Skeletal muscle satellite cell (primary cell): ENCODE measurements around the gene TSC22D1.
"Not testable (repeated sequence)": the region's sequence is repeated elsewhere in the genome, so short reads cannot be mapped to it uniquely, and the experiment has no call there.

Source experiments
- H3K27me3 ChIP-seq: 2 replicates; pipeline ENCODE4 v1.7.0; 2013; ENCODE audit warnings: low read length; ENCODE audit not compliant: control insufficient read depth, insufficient read depth
- H3K36me3 ChIP-seq: 2 replicates; pipeline ENCODE4 v1.7.0; 2013; ENCODE audit warnings: mild to moderate bottlenecking, control low read depth, low read length; ENCODE audit not compliant: insufficient read depth
- H3K4me1 ChIP-seq: 2 replicates; pipeline ENCODE4 v1.7.0; 2013; ENCODE audit warnings: low read length; ENCODE audit not compliant: control insufficient read depth, insufficient read depth
- H3K4me2 ChIP-seq: 2 replicates; pipeline ENCODE4 v1.7.0; 2013; ENCODE audit warnings: mild to moderate bottlenecking, low read length
- H3K4me3 ChIP-seq: 2 replicates; pipeline ENCODE4 v1.7.0; 2013; ENCODE audit warnings: low read length
- H3K9ac ChIP-seq: 2 replicates; pipeline ENCODE4 v1.7.0; 2013; ENCODE audit warnings: mild to moderate bottlenecking, low read depth, low read length, moderate library complexity
- H3K9me3 ChIP-seq: replicated peaks from 2 replicates; pipeline ENCODE4 v1.7.0; 2013; ENCODE audit warnings: mild to moderate bottlenecking, control low read depth, low read length

The TSC22D1 gene

GRCh38 chr13:44464471-44464870 is 111.7 kb downstream of the TSC22D1 start:
- H3K4me3 ChIP-seq, result no peak overlapping the region
- H3K4me1 ChIP-seq, result no peaks in the 10 kb centered on the region
- H3K9ac ChIP-seq, result no peak overlapping the region
- no peaks in the 10 kb centered on the region for H3K36me3 ChIP-seq
- H3K27me3 ChIP-seq, result no peaks in the 10 kb centered on the region
- H3K9me3 ChIP-seq, result no peaks in the 10 kb centered on the region
- H3K4me2 ChIP-seq, result no peak overlapping the region

DNA sequence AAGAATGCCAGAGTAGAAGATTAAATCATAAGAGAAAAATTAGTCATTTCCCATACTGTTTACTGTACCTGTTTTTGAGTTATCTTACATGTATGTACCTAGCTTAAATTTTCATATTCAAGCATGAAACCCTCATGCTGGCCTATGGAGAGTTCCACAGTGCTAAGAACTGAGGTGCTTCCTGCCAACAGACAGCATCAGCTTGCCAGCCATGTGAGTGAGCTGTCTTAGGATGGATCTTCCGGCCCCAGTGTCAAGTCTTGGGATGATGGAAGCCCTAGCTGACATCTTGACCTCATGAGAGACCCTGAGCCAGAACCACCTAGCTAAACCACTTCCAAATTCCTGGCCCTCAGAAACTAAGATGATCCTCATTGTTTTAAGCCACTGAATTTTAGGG is 112.4 kb downstream of the TSC22D1 start:
- H3K4me2 ChIP-seq, result no peak overlapping the region
- no peaks in the 10 kb centered on the region for H3K27me3 ChIP-seq
- H3K9ac ChIP-seq, result no peak overlapping the region
- no peaks in the 10 kb centered on the region for H3K36me3 ChIP-seq
- no peaks in the 10 kb centered on the region for H3K9me3 ChIP-seq
- H3K4me3 ChIP-seq, result no peak overlapping the region
- H3K4me1 ChIP-seq, result no peaks in the 10 kb centered on the region

GRCh38 chr13:44459674-44460073 is 116.5 kb downstream of the TSC22D1 start:
- Histone ChIP-seq H3K4me3 (no peak overlapping the region), H3K4me2 (no peak overlapping the region), H3K4me1 (no peaks in the 10 kb centered on the region), H3K9me3 (no peaks in the 10 kb centered on the region), H3K27me3 (no peaks in the 10 kb centered on the region), H3K36me3 (no peaks in the 10 kb centered on the region), H3K9ac (no peak overlapping the region)

DNA sequence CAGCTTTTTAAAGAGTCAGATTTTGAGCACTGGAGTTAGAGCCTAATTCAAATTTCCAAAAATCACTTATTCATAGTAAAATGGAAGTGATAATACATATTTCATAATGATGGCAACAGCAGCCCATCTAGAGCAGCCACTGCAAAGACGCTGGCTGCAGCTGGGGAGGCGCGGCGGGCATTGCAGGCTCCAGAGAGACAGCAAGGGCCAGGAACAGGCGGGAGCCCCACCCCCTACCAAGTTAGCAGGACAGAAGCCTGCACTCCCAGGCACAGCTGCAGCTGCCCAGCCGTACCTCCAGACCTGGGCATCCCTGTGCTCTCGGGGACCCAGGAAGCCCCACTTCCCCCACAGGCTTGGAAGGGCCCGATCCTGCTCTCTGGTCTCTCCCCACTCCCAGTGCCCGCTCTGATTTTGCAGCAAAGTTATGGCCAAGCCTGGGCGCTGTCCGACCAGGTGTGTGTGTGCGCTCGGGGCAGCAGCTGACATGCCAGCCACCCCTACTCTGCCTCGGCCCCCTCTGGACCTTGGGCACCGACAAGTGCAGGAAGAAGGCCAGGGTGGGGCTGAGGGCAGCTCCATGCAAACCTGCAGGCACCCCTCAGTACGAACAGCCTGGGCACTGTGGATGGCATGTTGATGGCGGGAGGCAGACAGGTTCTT is 117.7 kb downstream of the TSC22D1 start:
- Histone ChIP-seq H3K4me3 (no peak overlapping the region), H3K4me1 (no peaks in the 10 kb centered on the region), H3K9ac (no peak overlapping the region), H3K27me3 (no peaks in the 10 kb centered on the region), H3K9me3 (no peaks in the 10 kb centered on the region), H3K4me2 (no peak overlapping the region), H3K36me3 (no peaks in the 10 kb centered on the region)

GRCh38 chr13:44456212-44456611 is 119.9 kb downstream of the TSC22D1 start:
- not testable (repeated sequence) for H3K9me3 ChIP-seq, H3K36me3 ChIP-seq, H3K4me1 ChIP-seq, H3K27me3 ChIP-seq, H3K9ac ChIP-seq, H3K4me2 ChIP-seq, H3K4me3 ChIP-seq

GRCh38 chr13:44455769-44456168 is 120.4 kb downstream of the TSC22D1 start:
- peaks cover 10% of the 10 kb centered on the region for H3K4me1 ChIP-seq
- no peaks in the 10 kb centered on the region for H3K27me3 ChIP-seq

GRCh38 chr13:44453881-44454280 is 122.2 kb downstream of the TSC22D1 start:
- Histone ChIP-seq H3K4me3 (no peak overlapping the region), H3K27me3 (no peaks in the 10 kb centered on the region), H3K9ac (no peak overlapping the region), H3K4me2 (no peak overlapping the region), H3K4me1 (peaks cover 14% of the 10 kb centered on the region), H3K36me3 (no peaks in the 10 kb centered on the region), H3K9me3 (no peaks in the 10 kb centered on the region)

More at GRCh38 chr13:44455769-44456168, 120.4 kb downstream of the TSC22D1 start:
- H3K9ac ChIP-seq, result no peak overlapping the region
- no peaks in the 10 kb centered on the region for H3K36me3 ChIP-seq
- H3K4me2 ChIP-seq, result no peak overlapping the region
- no peak overlapping the region for H3K4me3 ChIP-seq
- no peaks in the 10 kb centered on the region for H3K9me3 ChIP-seq

DNA sequence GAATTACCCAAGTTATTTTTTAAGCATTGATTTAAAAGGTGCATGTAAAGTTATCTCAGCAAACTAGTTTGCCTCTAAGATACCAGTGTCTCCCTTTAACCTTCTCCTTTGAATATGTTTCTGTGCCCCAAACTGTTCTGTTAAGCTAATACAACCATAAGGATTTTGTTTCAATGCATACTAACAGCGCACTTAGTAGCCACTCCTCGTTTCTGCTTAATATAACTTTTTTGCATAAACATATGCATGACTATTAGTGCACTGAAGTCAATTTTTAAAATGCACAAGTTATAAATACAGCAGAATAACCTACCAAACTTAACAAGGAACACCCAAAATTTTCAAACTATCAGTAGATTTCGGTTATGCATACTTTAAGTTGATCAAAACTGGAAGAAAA is 123.1 kb downstream of the TSC22D1 start:
- H3K9me3 ChIP-seq, result no peaks in the 10 kb centered on the region
- H3K36me3 ChIP-seq, result no peaks in the 10 kb centered on the region
- no peak overlapping the region for H3K4me3 ChIP-seq
- H3K27me3 ChIP-seq, result no peaks in the 10 kb centered on the region
- H3K4me2 ChIP-seq, result no peak overlapping the region
- peaks cover 14% of the 10 kb centered on the region for H3K4me1 ChIP-seq
- no peak overlapping the region for H3K9ac ChIP-seq

DNA sequence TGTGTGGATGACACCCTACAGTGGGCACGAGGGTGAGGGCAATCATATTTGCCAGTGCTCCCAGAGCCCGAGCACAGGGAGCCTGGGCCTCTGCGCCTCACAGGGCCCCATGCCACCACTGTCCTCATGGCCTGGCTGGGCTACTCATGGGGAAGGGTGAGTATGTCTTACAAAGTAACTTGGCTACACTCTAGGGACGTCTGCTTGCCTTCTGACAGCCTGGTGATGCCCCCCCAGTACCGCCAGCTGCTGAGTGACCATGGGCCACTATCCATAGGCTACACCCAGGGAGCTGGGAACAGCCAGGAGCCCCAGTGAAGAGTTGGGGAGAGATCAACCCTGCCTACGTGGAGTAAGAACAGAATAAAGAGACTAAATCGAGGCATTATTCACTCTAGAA is 123.7 kb downstream of the TSC22D1 start:
- H3K9me3 ChIP-seq, result no peaks in the 10 kb centered on the region
- no peak overlapping the region for H3K4me3 ChIP-seq
- H3K4me1 ChIP-seq, result peaks cover 14% of the 10 kb centered on the region
- no peak overlapping the region for H3K4me2 ChIP-seq
- H3K27me3 ChIP-seq, result no peaks in the 10 kb centered on the region
- no peaks in the 10 kb centered on the region for H3K36me3 ChIP-seq
- no peak overlapping the region for H3K9ac ChIP-seq

GRCh38 chr13:44451651-44452050 is 124.5 kb downstream of the TSC22D1 start:
- Histone ChIP-seq H3K4me3 (no peak overlapping the region), H3K27me3 (no peaks in the 10 kb centered on the region), H3K36me3 (no peaks in the 10 kb centered on the region), H3K9me3 (no peaks in the 10 kb centered on the region), H3K4me1 (peaks cover 14% of the 10 kb centered on the region), H3K4me2 (peak overlapping the region; percentile 30), H3K9ac (no peak overlapping the region)

- peak overlapping the region; percentile 30 for H3K4me2 ChIP-seq
- H3K4me3 ChIP-seq, result no peak overlapping the region
- no peaks in the 10 kb centered on the region for H3K36me3 ChIP-seq
- H3K9me3 ChIP-seq, result no peaks in the 10 kb centered on the region
- H3K9ac ChIP-seq, result no peak overlapping the region
- H3K27me3 ChIP-seq, result no peaks in the 10 kb centered on the region
- peaks cover 14% of the 10 kb centered on the region for H3K4me1 ChIP-seq
Measured at GRCh38 chr13:44451126-44451525, 125.0 kb downstream of the TSC22D1 start.

DNA sequence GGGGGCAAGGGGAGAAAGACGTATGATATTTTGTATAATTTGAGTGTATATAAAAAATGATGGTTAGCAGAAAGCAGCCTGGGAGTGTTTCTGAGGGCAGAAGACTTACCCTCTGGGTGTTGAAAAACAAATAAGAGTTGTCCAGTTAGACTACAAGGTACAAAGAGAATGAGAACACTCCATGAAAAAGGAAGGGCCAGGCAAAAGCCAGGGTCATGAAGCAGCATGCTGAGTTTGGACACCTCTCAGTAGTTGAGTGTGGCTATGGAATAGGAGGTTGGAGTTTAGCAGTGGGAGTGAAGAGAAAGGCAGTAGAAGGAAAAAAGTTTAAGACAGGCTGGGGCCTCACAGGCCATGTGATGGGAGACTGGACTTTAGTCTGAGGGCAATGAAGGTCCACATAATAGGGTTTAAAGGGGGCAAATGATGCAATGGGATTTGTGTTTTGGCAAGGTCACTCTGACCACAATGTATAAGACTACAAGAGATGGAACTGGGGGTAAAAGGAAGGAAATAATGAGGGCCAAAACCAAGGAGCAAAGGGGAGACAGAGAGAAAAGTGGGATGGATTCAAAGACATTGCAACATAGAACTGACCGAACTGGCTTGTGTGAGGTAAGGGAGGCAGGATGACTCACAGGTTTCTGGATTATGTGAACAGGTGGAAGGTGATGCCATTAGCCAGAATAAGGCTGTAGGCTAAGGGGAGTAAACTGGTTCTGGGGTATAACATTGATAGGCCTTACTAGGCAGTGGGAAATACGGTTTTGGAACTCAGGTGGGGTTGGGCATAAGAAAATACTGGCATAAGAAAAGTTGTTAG is 125.9 kb downstream of the TSC22D1 start:
- Histone ChIP-seq H3K9me3 (no peaks in the 10 kb centered on the region), H3K36me3 (no peaks in the 10 kb centered on the region), H3K4me2 (no peak overlapping the region), H3K9ac (no peak overlapping the region), H3K4me3 (no peak overlapping the region), H3K4me1 (peaks cover 14% of the 10 kb centered on the region), H3K27me3 (no peaks in the 10 kb centered on the region)
